ENCODE data around the gene DOCK8.
"Not testable (repeated sequence)": the region's sequence is repeated elsewhere in the genome, so short reads cannot be mapped to it uniquely, and the experiment has no call there.

Gene DOCK8

DNA sequence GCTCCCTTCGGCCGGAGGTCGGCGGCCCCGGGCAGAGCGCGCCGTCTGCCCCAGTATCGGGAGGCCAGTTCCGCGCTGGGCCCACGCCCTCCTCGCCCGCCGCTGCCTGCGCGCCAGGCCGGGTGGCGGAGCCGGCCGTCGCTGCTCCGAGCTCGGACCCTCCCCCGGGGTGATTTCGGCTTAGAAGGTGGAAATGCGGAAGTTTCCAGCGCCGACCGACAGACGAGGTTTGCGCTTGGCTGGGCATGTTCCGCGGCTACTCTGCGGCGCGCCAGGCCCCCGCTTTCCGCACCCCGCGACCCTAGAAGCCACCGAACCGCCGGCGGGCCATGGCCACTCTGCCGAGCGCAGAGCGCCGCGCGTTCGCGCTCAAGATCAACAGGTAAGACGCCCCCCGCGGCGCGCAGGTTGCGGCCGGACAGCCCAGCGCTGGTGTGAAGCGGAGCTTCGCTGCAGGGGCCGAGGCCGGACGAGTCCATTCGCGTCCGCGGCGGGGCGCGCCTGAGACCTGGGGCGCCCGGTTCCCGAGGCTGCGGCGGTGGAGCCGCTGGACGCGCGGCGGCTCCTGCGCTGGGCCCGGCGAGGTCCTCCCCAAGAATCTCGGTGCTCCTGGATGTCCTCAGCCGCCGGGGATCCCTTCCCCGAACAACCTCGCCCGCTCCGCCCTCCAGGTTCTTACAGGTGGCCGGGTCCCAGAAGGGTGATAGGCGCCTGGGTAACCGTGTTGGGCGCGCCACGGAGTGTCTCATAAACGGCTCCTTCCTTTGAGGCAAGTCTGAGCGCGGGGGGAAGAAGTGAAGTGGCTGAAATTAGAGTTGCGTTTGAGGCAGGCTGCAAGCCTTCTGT is at the start of gene DOCK8:
Gene DOCK8 (plus strand): TSS at position 218 of the 846 bp plus-strand sequence. CDS start 112 bp downstream, at position 330.
- Histone ChIP-seq H3K4me1 (ENCODE audit: insufficient read depth, low read length, severe bottlenecking) (peaks cover 4% of the 10 kb centered on the region), H3K27me3 (ENCODE audit: insufficient read depth, low read length) (no peaks in the 10 kb centered on the region), H4K20me1 (ENCODE audit: insufficient read depth, low read length) (no peaks in the 10 kb centered on the region), H3K9ac (ENCODE audit: low read length) (peak within 1 kb of the TSS; percentile 28; the same call in 1 of the 2 replicates), H3K4me2 (ENCODE audit: low read length) (peak within 1 kb of the TSS; percentile 73), H3K36me3 (ENCODE audit: insufficient read depth, low read length) (no peaks in the 10 kb centered on the region), H3F3A (ENCODE audit: insufficient read depth, low read length) (no peaks in the 10 kb centered on the region), H3K9me2 (ENCODE audit: low read depth, low read length) (no peaks in the 10 kb centered on the region), H3K9me3 (ENCODE audit: low read length) (no peaks in the 10 kb centered on the region), H3K79me2 (ENCODE audit: insufficient read depth, low read length) (no peaks in the 10 kb centered on the region), H2AFZ (ENCODE audit: low read length) (no peak within 1 kb of the TSS), H3K27ac (ENCODE audit: low read depth, low read length, poor library complexity, severe bottlenecking) (no peak within 1 kb of the TSS), H3K4me3 (ENCODE audit: low read depth, low read length, poor library complexity, severe bottlenecking) (peak within 1 kb of the TSS; percentile 56)
- TF ChIP-seq EZH2 (IDR thresholded peaks at IDR 0.05; ENCODE audit: borderline replicate concordance, low read length): no peak
- TF ChIP-seq, protein P1, sequence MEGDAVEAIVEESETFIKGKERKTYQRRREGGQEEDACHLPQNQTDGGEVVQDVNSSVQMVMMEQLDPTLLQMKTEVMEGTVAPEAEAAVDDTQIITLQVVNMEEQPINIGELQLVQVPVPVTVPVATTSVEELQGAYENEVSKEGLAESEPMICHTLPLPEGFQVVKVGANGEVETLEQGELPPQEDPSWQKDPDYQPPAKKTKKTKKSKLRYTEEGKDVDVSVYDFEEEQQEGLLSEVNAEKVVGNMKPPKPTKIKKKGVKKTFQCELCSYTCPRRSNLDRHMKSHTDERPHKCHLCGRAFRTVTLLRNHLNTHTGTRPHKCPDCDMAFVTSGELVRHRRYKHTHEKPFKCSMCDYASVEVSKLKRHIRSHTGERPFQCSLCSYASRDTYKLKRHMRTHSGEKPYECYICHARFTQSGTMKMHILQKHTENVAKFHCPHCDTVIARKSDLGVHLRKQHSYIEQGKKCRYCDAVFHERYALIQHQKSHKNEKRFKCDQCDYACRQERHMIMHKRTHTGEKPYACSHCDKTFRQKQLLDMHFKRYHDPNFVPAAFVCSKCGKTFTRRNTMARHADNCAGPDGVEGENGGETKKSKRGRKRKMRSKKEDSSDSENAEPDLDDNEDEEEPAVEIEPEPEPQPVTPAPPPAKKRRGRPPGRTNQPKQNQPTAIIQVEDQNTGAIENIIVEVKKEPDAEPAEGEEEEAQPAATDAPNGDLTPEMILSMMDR (IDR thresholded peaks at IDR 0.05; ENCODE audit: low read length): peak; percentile 20; the same call in 1 of the 2 replicates

DNA sequence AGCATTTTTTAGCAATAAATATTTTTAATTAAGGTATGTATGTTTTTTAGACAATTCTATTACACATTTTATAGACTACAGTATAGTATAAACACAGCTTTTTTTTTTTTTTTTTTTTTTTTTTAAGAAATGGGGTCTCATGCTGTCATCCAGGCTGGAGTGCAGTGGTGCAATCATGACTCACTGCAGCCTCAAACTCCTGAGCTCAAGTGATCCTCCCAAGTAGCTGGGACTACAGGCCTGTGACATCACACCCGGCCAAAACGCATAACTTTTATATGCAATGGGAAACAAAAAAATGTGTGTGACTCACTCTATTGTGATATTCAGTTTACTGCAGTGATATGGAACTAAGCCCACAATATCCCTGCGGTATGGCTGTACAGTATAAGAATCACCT is 44.9 kb upstream of the DOCK8 start:
- H3K27me3 ChIP-seq (ENCODE audit: insufficient read depth, low read length); H3K4me2 ChIP-seq (ENCODE audit: low read length); H3K9me2 ChIP-seq (ENCODE audit: low read depth, low read length); H2AFZ ChIP-seq (ENCODE audit: low read length); H3K27ac ChIP-seq (ENCODE audit: low read depth, low read length, poor library complexity, severe bottlenecking); H3K79me2 ChIP-seq (ENCODE audit: insufficient read depth, low read length); H4K20me1 ChIP-seq (ENCODE audit: insufficient read depth, low read length); H3K36me3 ChIP-seq (ENCODE audit: insufficient read depth, low read length); H3K9ac ChIP-seq (ENCODE audit: low read length); H3K4me3 ChIP-seq (ENCODE audit: low read depth, low read length, poor library complexity, severe bottlenecking); H3K4me1 ChIP-seq (ENCODE audit: insufficient read depth, low read length, severe bottlenecking); H3K9me3 ChIP-seq (ENCODE audit: low read length); H3F3A ChIP-seq (ENCODE audit: insufficient read depth, low read length): not testable (repeated sequence)

DNA sequence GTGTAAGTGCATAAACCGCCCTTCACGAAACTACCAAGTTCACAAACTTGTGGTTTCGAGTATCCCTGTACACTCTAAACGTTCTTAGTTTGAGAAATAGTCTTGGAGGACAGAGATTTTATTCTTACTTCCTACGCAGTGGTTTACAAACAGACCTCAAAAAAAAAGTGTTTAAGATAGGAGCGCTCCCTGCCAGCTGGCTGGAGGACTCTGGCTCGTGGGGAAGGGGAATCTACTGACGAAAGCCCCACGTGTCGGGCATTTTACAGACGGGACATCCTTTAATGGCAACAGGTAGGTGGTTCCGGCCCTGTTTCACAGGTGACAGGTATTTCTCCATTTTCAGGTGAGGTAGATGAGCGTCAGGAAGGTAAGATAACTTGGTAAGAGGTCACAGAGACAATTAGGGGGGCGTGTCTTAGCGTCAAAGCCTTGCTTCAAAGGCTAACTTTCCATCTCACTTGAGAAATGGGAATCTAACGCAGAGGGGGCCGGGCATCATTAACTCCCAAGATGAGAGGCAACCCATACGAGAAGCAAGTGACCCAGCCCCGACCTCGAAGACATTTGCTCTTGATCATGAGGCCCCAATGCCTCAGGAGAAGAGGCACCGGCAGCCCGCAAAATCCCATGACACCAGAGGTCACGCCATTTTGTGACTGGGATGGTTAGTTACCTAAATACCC is 36.4 kb upstream of the DOCK8 start:
- H3K4me1 ChIP-seq (ENCODE audit: insufficient read depth, low read length, severe bottlenecking); H2AFZ ChIP-seq (ENCODE audit: low read length); H3K36me3 ChIP-seq (ENCODE audit: insufficient read depth, low read length); H3K27me3 ChIP-seq (ENCODE audit: insufficient read depth, low read length); H3K27ac ChIP-seq (ENCODE audit: low read depth, low read length, poor library complexity, severe bottlenecking); H4K20me1 ChIP-seq (ENCODE audit: insufficient read depth, low read length); H3K9me2 ChIP-seq (ENCODE audit: low read depth, low read length); H3K9me3 ChIP-seq (ENCODE audit: low read length); H3F3A ChIP-seq (ENCODE audit: insufficient read depth, low read length); H3K79me2 ChIP-seq (ENCODE audit: insufficient read depth, low read length): not testable (repeated sequence)
- Histone ChIP-seq H3K9ac (ENCODE audit: low read length) (peak overlapping the region; percentile 34; the same call in 1 of the 2 replicates), H3K4me3 (ENCODE audit: low read depth, low read length, poor library complexity, severe bottlenecking) (peak overlapping the region; percentile 51), H3K4me2 (ENCODE audit: low read length) (peak overlapping the region; percentile 36; the same call in 1 of the 2 replicates)

DNA sequence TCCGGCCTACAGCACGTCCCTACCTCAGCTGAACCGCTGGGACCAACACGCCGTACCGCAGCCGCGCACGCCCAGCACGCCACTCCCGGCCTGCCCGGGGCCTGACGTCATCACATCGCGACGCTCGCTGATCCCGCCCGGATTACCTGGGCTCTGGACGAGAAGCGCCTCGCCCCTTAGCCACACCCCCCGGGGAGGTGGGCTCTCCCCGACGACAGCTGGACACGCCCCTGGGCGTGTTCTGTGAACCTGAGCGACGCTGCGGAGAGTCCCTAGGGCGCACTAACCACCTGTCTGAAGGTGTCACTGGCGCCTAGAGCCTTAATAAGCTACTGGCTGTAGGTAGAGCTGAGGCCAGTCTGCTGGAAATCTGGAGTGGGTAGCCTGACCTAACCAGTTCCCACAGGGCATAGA is 35.7 kb upstream of the DOCK8 start, which contains the start of gene ZNG1A:
Gene ZNG1A (minus strand): TSS at position 87 of the 414 bp plus-strand sequence. CDS start 87 bp downstream, outside the sequence.
- H3K4me3 ChIP-seq (ENCODE audit: low read depth, low read length, poor library complexity, severe bottlenecking): peak within 1 kb of the TSS; percentile 51
- not testable (repeated sequence) for H3K9me2 ChIP-seq (ENCODE audit: low read depth, low read length); H3K4me1 ChIP-seq (ENCODE audit: insufficient read depth, low read length, severe bottlenecking); H3K9me3 ChIP-seq (ENCODE audit: low read length); H3K27ac ChIP-seq (ENCODE audit: low read depth, low read length, poor library complexity, severe bottlenecking); H2AFZ ChIP-seq (ENCODE audit: low read length); H3K27me3 ChIP-seq (ENCODE audit: insufficient read depth, low read length); H3K79me2 ChIP-seq (ENCODE audit: insufficient read depth, low read length); H3K36me3 ChIP-seq (ENCODE audit: insufficient read depth, low read length); H3F3A ChIP-seq (ENCODE audit: insufficient read depth, low read length); H4K20me1 ChIP-seq (ENCODE audit: insufficient read depth, low read length)
- peak within 1 kb of the TSS; percentile 36; the same call in 1 of the 2 replicates for H3K4me2 ChIP-seq (ENCODE audit: low read length)
- H3K9ac ChIP-seq (ENCODE audit: low read length): peak within 1 kb of the TSS; percentile 34; the same call in 1 of the 2 replicates

DNA sequence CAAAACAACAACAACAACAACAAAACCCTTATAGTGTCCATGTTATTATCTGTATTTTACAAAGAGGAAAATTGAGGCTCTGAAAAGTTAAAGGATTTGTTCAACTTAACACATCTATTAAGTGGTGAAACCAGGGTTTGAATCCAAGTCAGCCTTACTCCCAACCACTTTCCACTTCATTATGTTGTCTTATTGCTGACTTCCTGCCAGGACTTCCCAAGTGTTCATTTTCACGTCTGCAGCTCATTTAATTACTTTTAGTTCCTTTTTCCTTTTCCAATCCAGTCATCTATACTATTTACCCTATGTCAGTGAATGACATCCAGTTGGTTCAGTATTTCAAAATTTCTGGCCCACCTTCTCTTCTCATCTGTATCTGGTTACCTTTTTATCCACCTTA is 15.1 kb upstream of the DOCK8 start:
- not testable (repeated sequence) for H3K4me3 ChIP-seq (ENCODE audit: low read depth, low read length, poor library complexity, severe bottlenecking); H4K20me1 ChIP-seq (ENCODE audit: insufficient read depth, low read length)

More for the DNA sequence above, 15.1 kb upstream of the DOCK8 start:
- H3K4me1 ChIP-seq (ENCODE audit: insufficient read depth, low read length, severe bottlenecking); H3K9me3 ChIP-seq (ENCODE audit: low read length); H3K9me2 ChIP-seq (ENCODE audit: low read depth, low read length); H3K27ac ChIP-seq (ENCODE audit: low read depth, low read length, poor library complexity, severe bottlenecking); H3K79me2 ChIP-seq (ENCODE audit: insufficient read depth, low read length); H3K9ac ChIP-seq (ENCODE audit: low read length); H2AFZ ChIP-seq (ENCODE audit: low read length); H3K4me2 ChIP-seq (ENCODE audit: low read length); H3K27me3 ChIP-seq (ENCODE audit: insufficient read depth, low read length); H3K36me3 ChIP-seq (ENCODE audit: insufficient read depth, low read length); H3F3A ChIP-seq (ENCODE audit: insufficient read depth, low read length): not testable (repeated sequence)

All from OCI-LY1 (cell line).